Osteoblast (primary cell): ENCODE measurements around the gene REPS2. TPM values are rescaled to one million over a fixed set of nuclear protein-coding genes. Genes with fewer than 3 reads are reported as not detected.

ENCODE experiments used
- DNase-seq: peaks from one replicate; pipeline ENCODE4 v3.0.0; 2011; ENCODE audit warnings: low spot score, mixed read lengths; ENCODE audit not compliant: insufficient read length; ENCODE audit errors: missing footprints
- H2AFZ ChIP-seq: 2 replicates; pipeline ENCODE4 v1.6.0; 2011; ENCODE audit warnings: mild to moderate bottlenecking, low read length
- H3K27ac ChIP-seq: 2 replicates; pipeline ENCODE4 v1.5.1; 2011; ENCODE audit warnings: mild to moderate bottlenecking, low read depth, low read length, moderate library complexity
- H3K27me3 ChIP-seq: 2 replicates; pipeline ENCODE4 v1.6.0; 2012; ENCODE audit warnings: mild to moderate bottlenecking, control low read depth, inconsistent platforms, low read length, moderate library complexity; ENCODE audit not compliant: insufficient read depth
- H3K36me3 ChIP-seq: 2 replicates; pipeline ENCODE4 v1.5.1; 2011; ENCODE audit warnings: mild to moderate bottlenecking, low read length, control low read depth, moderate library complexity; ENCODE audit not compliant: insufficient read depth
- H3K4me1 ChIP-seq: 2 replicates; pipeline ENCODE4 v1.5.1; 2011; ENCODE audit warnings: mild to moderate bottlenecking, low read length, control low read depth, moderate library complexity; ENCODE audit not compliant: insufficient read depth
- H3K4me2 ChIP-seq: 2 replicates; pipeline ENCODE4 v1.6.0; 2011; ENCODE audit warnings: mild to moderate bottlenecking, low read length; ENCODE audit not compliant: insufficient read depth
- H3K4me3 ChIP-seq: fragments of 200-600 bp; sonication (generic); 3 replicates; pipeline ENCODE4 v1.5.1; 2012; ENCODE audit warnings: mild to moderate bottlenecking, low read length, inconsistent platforms; ENCODE audit not compliant: insufficient read depth
- H3K79me2 ChIP-seq: 2 replicates; pipeline ENCODE4 v1.6.0; 2012; ENCODE audit warnings: mild to moderate bottlenecking, low read length, control low read depth, inconsistent platforms; ENCODE audit not compliant: insufficient read depth
- H3K9me3 ChIP-seq: 2 replicates; pipeline ENCODE4 v1.5.1; 2011; ENCODE audit warnings: low read depth, low read length, control low read depth
- H4K20me1 ChIP-seq: 2 replicates; pipeline ENCODE4 v1.6.0; 2012; ENCODE audit warnings: mild to moderate bottlenecking, low read length, control low read depth; ENCODE audit not compliant: insufficient read depth
- total RNA-seq: library from RNA; depleted of rRNA; stranded (reverse); fragments of >200 nt; gene quantifications from 2 replicates; pipeline ENCODE4 v1.2.3, GENCODE V29; 2012
- TF ChIP-seq, protein P1 (sequence below): IDR thresholded peaks from 2 replicates; pipeline ENCODE4 v1.5.1; 2011; ENCODE audit warnings: mild to moderate bottlenecking, low read depth, low read length, moderate library complexity; ENCODE audit errors: extremely low read depth

Gene REPS2
- total RNA-seq, 1 donor: 0.72 TPM

DNA sequence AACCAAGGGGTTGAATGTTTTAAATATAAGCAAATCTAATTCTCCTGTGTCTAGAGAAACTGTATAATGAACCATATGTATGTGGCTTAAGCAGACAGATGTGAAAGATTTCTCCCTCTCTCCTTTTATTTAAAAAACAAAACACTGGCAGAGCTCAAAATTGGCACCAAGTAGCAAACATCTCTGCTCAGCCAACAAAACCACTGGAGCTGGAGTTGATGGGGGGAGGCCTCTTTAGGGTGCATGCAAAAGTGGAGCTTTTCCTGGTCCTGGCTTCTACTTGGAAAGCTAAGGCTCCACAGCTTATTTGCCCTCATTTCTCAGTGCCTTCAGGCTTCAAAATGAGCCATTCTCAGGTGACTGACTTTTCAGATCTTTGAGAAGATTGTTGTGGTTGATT, 95.6 kb downstream of the REPS2 start:
- DNase-seq: no peak
- Histone ChIP-seq H3K4me2 (no peak overlapping the region), H3K9me3 (no peaks in the 10 kb centered on the region), H3K27ac (no peak overlapping the region), H3K79me2 (no peaks in the 10 kb centered on the region), H2AFZ (no peak overlapping the region), H3K4me1 (no peaks in the 10 kb centered on the region), H4K20me1 (no peaks in the 10 kb centered on the region), H3K4me3 (no peak overlapping the region), H3K36me3 (no peaks in the 10 kb centered on the region), H3K27me3 (peaks cover 3% of the 10 kb centered on the region)
- TF ChIP-seq, protein P1, sequence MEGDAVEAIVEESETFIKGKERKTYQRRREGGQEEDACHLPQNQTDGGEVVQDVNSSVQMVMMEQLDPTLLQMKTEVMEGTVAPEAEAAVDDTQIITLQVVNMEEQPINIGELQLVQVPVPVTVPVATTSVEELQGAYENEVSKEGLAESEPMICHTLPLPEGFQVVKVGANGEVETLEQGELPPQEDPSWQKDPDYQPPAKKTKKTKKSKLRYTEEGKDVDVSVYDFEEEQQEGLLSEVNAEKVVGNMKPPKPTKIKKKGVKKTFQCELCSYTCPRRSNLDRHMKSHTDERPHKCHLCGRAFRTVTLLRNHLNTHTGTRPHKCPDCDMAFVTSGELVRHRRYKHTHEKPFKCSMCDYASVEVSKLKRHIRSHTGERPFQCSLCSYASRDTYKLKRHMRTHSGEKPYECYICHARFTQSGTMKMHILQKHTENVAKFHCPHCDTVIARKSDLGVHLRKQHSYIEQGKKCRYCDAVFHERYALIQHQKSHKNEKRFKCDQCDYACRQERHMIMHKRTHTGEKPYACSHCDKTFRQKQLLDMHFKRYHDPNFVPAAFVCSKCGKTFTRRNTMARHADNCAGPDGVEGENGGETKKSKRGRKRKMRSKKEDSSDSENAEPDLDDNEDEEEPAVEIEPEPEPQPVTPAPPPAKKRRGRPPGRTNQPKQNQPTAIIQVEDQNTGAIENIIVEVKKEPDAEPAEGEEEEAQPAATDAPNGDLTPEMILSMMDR: no peak

DNA sequence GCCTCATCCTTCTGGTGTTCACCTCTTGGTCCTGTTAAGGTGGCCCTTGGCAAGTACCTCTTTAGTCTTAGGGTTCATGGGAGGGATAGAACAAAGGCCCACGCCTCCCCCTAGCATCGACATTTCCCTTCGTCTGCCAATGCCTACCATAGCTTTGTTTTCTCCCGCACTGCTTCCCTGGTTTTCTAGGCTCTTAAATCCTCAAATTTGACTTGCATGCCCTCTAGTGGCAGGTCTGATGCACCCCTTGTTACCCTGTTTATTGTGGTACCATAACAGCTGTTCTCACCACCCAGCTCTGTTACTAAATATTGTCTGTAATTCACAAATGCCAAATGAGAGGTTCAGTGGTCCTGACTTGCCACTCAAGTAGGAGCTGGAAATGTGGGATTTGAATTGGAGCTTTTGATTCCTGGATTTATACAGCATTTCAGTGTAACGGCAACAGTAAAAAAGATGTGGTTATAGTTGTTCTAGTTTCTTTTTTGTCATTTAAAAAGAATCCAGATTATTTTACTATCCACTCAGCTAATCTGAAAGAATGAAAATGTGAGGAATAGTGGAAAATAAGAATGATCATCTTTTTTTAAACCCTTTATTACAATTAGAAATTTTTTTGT, 100.1 kb downstream of the REPS2 start:
- Histone ChIP-seq H2AFZ (no peak overlapping the region), H4K20me1 (no peaks in the 10 kb centered on the region), H3K9me3 (no peaks in the 10 kb centered on the region), H3K4me3 (no peak overlapping the region), H3K79me2 (no peaks in the 10 kb centered on the region), H3K27me3 (peaks cover 4% of the 10 kb centered on the region), H3K4me1 (no peaks in the 10 kb centered on the region), H3K27ac (no peak overlapping the region), H3K4me2 (peak overlapping the region; percentile 29), H3K36me3 (no peaks in the 10 kb centered on the region)
- TF ChIP-seq, protein P1: peak; percentile 85
- peak; percentile 69 for DNase-seq

DNA sequence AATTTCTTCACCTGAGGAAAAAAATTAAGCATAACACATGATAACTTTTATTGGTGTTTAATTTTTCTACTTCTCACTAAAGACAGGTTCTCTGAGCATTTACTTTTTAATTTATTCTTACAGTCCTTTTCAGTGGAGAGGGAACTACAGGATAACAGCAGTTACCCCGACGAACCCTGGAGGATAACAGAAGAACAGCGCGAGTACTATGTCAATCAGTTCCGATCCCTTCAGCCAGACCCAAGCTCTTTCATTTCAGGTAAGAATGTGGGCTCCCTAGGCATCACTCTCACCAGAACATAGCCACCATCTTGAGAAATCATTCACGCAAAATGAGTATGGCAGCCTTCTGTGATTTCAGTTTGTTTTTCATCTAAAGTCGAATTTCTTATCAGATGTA, 100.8 kb downstream of the REPS2 start:
- no peaks in the 10 kb centered on the region for H3K36me3 ChIP-seq
- H2AFZ ChIP-seq: no peak overlapping the region
- no peak for DNase-seq
- H3K79me2 ChIP-seq: no peaks in the 10 kb centered on the region
- no peaks in the 10 kb centered on the region for H3K9me3 ChIP-seq
- H4K20me1 ChIP-seq: no peaks in the 10 kb centered on the region
- no peak overlapping the region for H3K27ac ChIP-seq
- no peaks in the 10 kb centered on the region for H3K4me1 ChIP-seq
- no peak overlapping the region for H3K4me2 ChIP-seq
- peaks cover 4% of the 10 kb centered on the region for H3K27me3 ChIP-seq
- H3K4me3 ChIP-seq: no peak overlapping the region
- TF ChIP-seq, protein P1: no peak

DNA sequence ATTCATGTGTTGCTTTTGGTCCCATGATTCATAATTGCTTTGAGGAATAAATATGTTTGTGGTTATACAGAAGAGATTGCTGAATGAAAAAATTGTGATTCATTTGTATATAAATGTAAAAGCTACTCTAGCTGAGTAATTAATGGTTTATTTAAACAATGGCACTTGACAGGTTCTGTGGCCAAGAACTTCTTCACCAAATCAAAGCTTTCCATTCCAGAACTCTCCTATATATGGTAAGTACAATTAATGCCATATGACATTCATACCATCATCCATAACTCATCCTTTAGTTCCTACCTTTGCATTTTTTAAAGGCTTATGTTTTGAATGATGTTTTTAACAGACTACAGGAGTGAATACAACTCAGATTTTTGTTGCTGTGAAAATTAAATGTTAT, 105.8 kb downstream of the REPS2 start:
- TF ChIP-seq, protein P1: no peak
- no peak for DNase-seq
- H3K27ac ChIP-seq: no peak overlapping the region
- no peak overlapping the region for H3K4me2 ChIP-seq
- H3K27me3 ChIP-seq: peaks cover 4% of the 10 kb centered on the region
- no peaks in the 10 kb centered on the region for H3K36me3 ChIP-seq
- H2AFZ ChIP-seq: no peak overlapping the region
- H3K4me3 ChIP-seq: no peak overlapping the region
- no peaks in the 10 kb centered on the region for H4K20me1 ChIP-seq
- H3K9me3 ChIP-seq: no peaks in the 10 kb centered on the region
- no peaks in the 10 kb centered on the region for H3K4me1 ChIP-seq
- H3K79me2 ChIP-seq: no peaks in the 10 kb centered on the region
